ENCODE results near the gene ATP6AP1. TPM values are rescaled to one million over a fixed set of nuclear protein-coding genes. Genes with fewer than 3 reads are reported as not detected.

The ATP6AP1 gene
- total RNA-seq, 2 experiments from 2014 or later = 25.1 to 25.3 TPM

DNA sequence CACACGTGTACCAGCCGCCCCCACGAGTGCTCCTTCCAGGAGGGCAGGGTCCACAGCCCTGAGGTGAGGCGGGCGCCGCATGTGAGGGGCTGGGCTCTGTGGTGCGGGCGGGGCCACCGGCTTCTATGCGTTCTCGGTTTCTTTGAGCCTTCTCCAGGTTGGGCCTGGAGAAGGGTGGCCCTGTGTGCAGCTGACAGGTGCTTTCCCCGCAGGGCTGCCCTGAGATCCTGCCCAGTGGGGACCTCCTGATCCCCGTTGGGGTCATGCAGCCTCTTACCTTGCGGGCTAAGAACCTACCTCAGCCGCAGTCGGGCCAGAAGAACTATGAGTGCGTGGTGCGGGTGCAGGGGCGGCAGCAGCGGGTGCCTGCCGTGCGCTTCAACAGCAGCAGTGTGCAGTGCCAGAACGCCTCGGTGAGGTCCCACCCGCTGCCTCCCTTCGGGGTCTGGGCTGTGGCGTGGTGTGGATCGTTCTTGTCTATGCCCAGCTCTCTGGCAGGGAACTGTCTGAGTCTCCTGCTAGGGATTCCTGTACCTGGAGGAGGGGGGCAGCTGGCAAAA lies 36.4 kb downstream of the ATP6AP1 start:
- no peaks in the 10 kb centered on the region for H3K27me3 Mint-ChIP-seq
- H3K4me3 Mint-ChIP-seq = no peak overlapping the region
- no peak overlapping the region for H3K27ac Mint-ChIP-seq
- H3K36me3 Mint-ChIP-seq = no peaks in the 10 kb centered on the region
- no peaks in the 10 kb centered on the region for H3K4me1 Mint-ChIP-seq
- H3K9me3 Mint-ChIP-seq = no peaks in the 10 kb centered on the region
- DNase-seq = no peak

DNA sequence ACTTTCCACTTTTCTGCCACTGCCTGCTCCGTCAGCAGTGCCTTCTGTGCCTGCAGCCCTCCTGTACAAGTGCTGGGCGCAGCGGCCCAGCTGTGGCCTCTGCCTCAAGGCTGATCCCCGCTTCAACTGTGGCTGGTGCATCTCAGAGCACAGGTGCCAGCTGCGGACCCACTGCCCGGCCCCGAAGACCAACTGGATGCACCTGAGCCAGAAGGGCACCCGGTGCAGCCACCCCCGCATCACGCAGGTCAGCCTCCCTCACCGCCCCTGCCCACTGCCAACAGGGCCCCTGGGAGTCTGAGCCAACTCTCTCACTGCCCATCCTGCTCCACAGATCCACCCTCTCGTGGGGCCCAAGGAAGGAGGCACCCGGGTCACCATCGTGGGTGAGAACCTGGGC lies 37.1 kb downstream of the ATP6AP1 start:
- no peak overlapping the region for H3K4me3 Mint-ChIP-seq
- H3K27ac Mint-ChIP-seq = no peak overlapping the region
- no peaks in the 10 kb centered on the region for H3K4me1 Mint-ChIP-seq
- DNase-seq = no peak
- no peaks in the 10 kb centered on the region for H3K27me3 Mint-ChIP-seq
- no peaks in the 10 kb centered on the region for H3K9me3 Mint-ChIP-seq
- no peaks in the 10 kb centered on the region for H3K36me3 Mint-ChIP-seq

DNA sequence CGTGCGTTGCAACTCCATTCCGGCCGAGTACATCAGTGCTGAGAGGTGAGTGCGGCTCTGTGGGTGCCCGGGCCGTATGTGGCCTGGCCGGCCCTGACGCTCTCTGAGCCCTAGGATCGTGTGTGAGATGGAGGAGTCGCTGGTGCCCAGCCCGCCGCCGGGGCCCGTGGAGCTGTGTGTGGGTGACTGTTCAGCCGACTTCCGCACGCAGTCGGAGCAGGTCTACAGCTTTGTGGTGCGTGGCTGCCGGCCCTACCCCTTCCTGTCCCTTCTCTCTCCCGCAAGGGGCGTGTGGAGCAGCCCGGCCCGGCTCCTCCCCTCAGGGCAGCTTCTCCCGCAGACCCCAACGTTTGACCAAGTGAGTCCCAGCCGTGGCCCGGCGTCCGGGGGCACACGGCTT lies 37.6 kb downstream of the ATP6AP1 start:
- no peak for DNase-seq
- H3K27me3 Mint-ChIP-seq = no peaks in the 10 kb centered on the region
- no peak overlapping the region for H3K4me3 Mint-ChIP-seq
- no peak overlapping the region for H3K27ac Mint-ChIP-seq
- H3K9me3 Mint-ChIP-seq = no peaks in the 10 kb centered on the region
- H3K4me1 Mint-ChIP-seq = no peaks in the 10 kb centered on the region
- no peaks in the 10 kb centered on the region for H3K36me3 Mint-ChIP-seq

DNA sequence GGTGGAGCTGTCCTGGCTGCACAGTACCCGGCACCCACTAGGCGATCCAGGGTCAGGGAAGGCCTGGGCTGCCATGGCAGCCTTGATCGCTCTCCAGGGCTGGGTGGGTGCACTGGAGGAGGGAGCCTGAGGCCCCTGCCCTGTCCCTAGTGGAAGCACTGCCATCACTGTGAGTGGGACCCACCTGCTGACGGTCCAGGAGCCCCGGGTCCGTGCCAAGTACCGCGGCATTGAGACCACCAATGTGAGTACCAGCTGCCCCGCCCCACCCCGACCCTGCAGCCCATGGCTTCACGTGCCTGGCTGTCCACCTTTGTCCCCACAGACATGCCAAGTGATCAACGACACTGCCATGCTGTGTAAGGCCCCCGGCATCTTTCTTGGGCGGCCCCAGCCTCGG lies 38.4 kb downstream of the ATP6AP1 start:
- H3K27me3 Mint-ChIP-seq = no peaks in the 10 kb centered on the region
- DNase-seq = no peak
- no peaks in the 10 kb centered on the region for H3K36me3 Mint-ChIP-seq
- H3K9me3 Mint-ChIP-seq = no peaks in the 10 kb centered on the region
- H3K4me3 Mint-ChIP-seq = no peak overlapping the region
- no peaks in the 10 kb centered on the region for H3K4me1 Mint-ChIP-seq
- H3K27ac Mint-ChIP-seq = no peak overlapping the region

DNA sequence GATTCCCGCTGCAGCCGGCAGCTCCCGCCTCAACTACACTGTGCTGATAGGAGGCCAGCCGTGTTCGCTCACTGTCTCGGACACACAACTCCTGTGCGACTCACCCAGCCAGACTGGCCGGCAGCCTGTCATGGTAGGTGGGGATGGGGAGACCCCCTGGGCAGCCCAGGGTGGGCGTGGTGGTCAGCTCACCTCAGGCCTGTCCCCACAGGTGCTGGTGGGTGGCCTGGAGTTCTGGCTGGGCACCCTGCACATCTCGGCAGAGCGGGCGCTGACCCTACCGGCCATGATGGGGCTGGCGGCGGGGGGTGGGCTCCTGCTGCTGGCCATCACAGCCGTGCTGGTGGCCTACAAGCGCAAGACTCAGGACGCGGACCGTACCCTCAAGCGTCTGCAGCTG lies 39.1 kb downstream of the ATP6AP1 start:
- Mint-ChIP-seq H3K4me1 (no peaks in the 10 kb centered on the region), H3K9me3 (no peaks in the 10 kb centered on the region), H3K27ac (no peak overlapping the region), H3K27me3 (no peaks in the 10 kb centered on the region), H3K4me3 (no peak overlapping the region), H3K36me3 (no peaks in the 10 kb centered on the region)
- DNase-seq = no peak

DNA sequence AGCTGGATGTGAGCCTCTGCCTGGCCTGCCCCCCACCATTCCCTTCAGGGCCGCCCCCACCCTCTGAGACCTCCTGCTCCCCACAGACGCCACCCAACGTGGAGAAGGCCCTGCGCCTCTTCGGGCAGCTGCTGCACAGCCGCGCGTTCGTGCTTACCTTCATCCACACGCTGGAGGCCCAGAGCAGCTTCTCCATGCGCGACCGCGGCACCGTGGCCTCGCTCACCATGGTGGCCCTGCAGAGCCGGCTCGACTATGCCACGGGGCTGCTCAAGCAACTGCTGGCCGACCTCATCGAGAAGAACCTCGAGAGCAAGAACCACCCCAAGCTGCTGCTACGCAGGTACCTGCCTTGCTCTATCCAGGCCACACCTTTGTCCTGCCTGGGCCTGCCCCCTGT lies 39.7 kb downstream of the ATP6AP1 start:
- DNase-seq = no peak
- Mint-ChIP-seq H3K27ac (no peak overlapping the region), H3K4me1 (no peaks in the 10 kb centered on the region), H3K4me3 (no peak overlapping the region), H3K36me3 (no peaks in the 10 kb centered on the region), H3K9me3 (no peaks in the 10 kb centered on the region), H3K27me3 (no peaks in the 10 kb centered on the region)

DNA sequence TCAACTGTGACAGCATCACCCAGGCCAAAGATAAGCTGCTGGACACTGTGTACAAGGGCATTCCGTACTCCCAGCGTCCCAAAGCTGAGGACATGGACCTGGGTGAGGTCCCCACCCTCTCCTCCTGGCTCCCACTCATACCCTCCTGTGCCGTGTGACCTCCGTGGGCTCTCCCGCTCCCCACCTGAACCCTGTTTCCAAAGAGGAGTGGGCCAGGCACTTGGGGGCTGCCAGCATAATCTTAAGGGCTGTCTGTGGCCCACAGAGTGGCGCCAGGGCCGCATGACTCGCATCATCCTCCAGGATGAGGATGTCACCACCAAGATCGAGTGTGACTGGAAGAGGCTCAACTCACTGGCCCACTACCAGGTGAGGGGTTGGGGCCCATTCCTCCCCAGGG lies 40.6 kb downstream of the ATP6AP1 start:
- Mint-ChIP-seq H3K27ac (no peak overlapping the region), H3K36me3 (no peaks in the 10 kb centered on the region), H3K27me3 (no peaks in the 10 kb centered on the region), H3K4me1 (no peaks in the 10 kb centered on the region), H3K9me3 (no peaks in the 10 kb centered on the region), H3K4me3 (no peak overlapping the region)
- DNase-seq = no peak

DNA sequence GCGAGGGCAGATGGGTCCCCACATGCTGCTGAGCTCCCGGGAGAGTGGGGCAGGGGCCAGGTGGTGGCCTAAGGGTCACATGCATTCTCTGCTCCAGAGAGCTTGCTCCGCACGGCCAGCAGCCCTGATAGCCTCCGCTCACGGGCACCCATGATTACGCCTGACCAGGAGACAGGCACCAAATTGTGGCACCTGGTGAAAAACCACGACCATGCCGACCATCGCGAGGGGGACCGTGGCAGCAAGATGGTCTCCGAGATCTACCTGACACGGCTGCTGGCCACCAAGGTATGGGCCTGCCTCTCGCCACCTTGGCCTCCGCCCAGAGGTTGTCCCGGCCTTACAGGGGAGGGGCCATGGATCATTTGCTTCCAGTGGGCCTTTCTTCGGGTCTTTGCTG lies 41.4 kb downstream of the ATP6AP1 start:
- Mint-ChIP-seq H3K27me3 (no peaks in the 10 kb centered on the region), H3K4me3 (no peak overlapping the region), H3K27ac (no peak overlapping the region), H3K4me1 (no peaks in the 10 kb centered on the region), H3K36me3 (no peaks in the 10 kb centered on the region), H3K9me3 (no peaks in the 10 kb centered on the region)
- no peak for DNase-seq

DNA sequence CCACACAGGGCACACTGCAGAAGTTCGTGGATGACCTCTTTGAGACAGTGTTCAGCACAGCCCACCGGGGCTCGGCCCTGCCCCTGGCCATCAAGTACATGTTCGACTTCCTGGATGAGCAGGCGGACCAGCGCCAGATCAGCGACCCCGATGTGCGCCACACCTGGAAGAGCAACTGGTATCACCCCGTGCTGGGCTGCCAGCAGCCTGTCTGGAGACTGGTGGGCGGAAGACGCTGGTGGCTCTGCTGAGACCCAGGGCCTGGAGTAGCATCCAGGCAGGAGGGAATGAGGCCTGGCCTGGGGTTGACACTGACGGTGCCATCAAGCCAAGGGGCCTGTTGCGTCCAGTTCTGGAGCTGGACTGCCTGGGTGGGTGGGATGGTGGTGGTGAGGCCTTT lies 42.0 kb downstream of the ATP6AP1 start:
- H3K4me3 Mint-ChIP-seq = no peak overlapping the region
- no peaks in the 10 kb centered on the region for H3K4me1 Mint-ChIP-seq
- H3K36me3 Mint-ChIP-seq = peaks cover under 1% of the 10 kb centered on the region
- DNase-seq = no peak
- H3K9me3 Mint-ChIP-seq = no peaks in the 10 kb centered on the region
- no peak overlapping the region for H3K27ac Mint-ChIP-seq
- H3K27me3 Mint-ChIP-seq = no peaks in the 10 kb centered on the region

DNA sequence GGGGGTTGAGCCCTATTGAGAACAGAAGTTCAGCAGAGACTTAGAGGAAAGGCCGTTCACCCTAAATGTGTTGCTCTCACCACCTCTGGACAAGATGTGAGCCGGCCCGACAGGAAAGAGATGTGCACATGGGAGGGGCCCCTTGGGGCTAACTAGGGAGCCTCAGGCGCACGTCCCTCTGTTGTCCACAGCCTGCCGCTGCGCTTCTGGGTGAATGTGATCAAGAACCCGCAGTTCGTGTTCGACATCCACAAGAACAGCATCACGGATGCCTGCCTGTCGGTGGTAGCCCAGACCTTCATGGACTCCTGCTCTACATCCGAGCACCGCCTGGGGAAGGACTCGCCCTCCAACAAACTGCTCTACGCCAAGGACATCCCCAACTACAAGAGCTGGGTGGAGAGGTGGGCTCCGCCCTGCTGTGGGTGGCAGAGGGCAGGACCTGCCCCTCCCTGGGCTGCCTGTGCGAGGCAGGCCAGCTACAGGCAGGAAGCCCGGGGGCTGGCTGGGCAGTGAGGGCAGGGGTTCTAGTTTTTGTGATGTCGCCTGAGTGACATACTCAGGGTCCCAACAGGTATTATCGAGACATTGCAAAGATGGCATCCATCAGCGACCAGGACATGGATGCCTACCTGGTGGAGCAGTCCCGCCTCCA lies 42.6 kb downstream of the ATP6AP1 start:
- H3K27ac Mint-ChIP-seq = no peak overlapping the region
- H3K36me3 Mint-ChIP-seq = peaks cover 2% of the 10 kb centered on the region
- no peaks in the 10 kb centered on the region for H3K9me3 Mint-ChIP-seq
- H3K27me3 Mint-ChIP-seq = no peaks in the 10 kb centered on the region
- DNase-seq = no peak
- no peak overlapping the region for H3K4me3 Mint-ChIP-seq
- H3K4me1 Mint-ChIP-seq = peaks cover 3% of the 10 kb centered on the region

DNA sequence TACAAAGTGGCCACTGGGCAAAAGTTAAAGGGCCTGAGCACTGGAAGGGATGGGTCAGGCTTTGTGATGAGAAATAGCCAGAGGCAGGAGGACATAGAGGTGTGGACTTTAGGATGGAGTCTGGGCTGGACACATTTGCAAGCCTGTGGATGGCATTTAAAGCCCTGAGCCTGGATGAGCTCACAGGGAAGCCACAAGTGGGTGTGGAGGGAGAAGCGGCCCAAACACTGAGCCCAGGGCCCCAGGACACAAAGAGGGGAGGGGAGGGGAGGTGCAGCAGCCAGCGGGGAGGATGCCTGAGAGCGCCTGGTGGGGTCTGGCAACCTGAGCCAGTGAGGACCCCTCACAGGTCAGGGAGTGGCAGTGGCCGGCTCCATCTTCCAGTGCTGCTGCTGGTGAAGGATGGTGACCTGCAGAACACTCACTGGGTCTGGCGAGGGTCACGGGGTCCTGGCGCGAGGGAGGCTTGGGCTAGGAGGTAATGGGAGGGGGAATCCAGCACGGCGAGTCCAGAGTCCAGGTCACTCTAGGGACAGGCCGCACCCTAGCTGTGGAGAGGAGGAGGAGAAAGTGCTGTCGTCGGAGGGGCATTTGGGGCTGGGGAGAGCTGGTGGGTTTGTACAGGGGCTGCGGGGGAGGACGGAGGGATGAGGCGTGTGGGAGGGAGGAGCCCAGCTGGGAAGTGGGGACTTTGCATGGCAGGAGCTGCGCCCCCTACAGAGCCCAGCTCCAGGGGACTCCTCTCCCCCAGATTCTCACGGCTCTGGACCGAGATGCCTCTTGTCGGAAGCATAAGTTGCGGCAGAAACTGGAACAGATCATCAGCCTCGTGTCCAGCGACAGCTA lies 43.6 kb downstream of the ATP6AP1 start:
- Mint-ChIP-seq H3K27ac (peak overlapping the region; percentile 62), H3K27me3 (no peaks in the 10 kb centered on the region), H3K4me1 (peaks cover 3% of the 10 kb centered on the region), H3K9me3 (no peaks in the 10 kb centered on the region), H3K36me3 (peaks cover 2% of the 10 kb centered on the region), H3K4me3 (no peak overlapping the region)
- no peak for DNase-seq

DNA sequence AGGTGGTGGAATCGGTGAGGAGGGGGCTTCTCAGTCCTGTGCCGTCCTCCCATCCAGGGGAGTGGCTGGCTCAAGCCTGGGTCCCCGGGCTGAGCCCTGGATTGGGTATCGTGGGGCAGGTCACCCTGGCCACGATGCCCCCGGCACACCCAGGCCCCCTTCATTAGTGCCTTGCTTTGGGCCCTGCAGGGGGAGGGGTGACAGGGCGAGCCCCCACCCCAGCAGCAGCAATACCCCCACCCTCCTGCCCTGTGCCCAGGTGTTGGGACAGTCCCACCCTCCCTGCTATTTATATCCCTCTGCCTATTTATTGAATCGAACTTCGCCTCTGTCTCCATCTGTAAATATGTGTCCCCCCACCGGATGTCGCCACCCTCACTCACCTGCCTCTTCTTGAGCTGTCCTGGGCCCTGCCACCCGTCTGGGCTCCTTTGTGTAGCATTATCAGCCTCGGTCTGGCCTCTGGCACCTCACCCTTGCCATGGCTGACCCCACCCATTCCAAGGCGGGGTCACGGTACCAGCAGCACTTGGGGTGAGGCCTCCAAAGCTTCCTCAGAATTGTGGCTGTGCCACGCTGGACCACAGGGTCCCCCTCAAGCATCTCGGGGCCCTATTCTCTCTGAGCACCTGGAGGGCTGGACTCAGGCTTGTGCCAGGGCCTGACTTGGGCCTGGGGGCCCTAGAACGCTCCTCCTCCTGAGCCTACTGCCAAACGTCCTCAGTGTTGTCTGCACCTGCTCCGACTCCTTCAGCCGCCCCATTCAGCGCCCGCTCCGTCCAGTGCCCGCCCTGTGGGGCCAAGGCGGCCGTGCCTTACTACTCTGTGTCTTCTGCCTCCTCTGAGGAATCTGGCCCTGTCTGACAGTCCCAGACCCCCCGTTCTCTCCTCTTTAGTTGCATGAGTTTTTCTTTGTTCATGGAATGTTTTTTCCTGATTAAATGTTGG lies 44.5 kb downstream of the ATP6AP1 start:
- no peak for DNase-seq
- Mint-ChIP-seq H3K9me3 (no peaks in the 10 kb centered on the region), H3K4me3 (no peak overlapping the region), H3K27ac (no peak overlapping the region), H3K36me3 (peaks cover 4% of the 10 kb centered on the region), H3K4me1 (peaks cover 11% of the 10 kb centered on the region), H3K27me3 (no peaks in the 10 kb centered on the region)

DNA sequence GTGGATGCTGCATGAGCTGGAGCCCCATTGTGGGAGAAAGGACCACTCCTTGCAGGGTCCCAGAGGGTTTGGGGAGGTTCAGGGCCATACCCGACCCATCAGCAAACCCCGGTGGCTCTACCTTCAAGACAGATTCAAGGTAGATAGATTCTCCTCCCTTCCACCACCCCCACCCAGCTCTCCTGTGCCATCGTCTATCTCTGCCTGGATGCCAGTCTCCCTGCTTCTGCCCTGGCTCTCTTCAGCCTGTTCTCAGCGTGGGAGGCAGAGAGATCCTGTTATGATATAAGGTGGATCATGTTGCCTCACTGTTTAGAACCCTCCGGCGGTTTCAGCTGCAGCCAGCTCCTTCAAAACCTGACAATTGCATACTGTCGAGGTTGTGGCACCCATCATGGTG lies 45.2 kb downstream of the ATP6AP1 start:
- Mint-ChIP-seq H3K4me1 (peaks cover 11% of the 10 kb centered on the region), H3K9me3 (no peaks in the 10 kb centered on the region), H3K27ac (no peak overlapping the region), H3K36me3 (peaks cover 6% of the 10 kb centered on the region), H3K27me3 (no peaks in the 10 kb centered on the region), H3K4me3 (no peak overlapping the region)
- DNase-seq = no peak

DNA sequence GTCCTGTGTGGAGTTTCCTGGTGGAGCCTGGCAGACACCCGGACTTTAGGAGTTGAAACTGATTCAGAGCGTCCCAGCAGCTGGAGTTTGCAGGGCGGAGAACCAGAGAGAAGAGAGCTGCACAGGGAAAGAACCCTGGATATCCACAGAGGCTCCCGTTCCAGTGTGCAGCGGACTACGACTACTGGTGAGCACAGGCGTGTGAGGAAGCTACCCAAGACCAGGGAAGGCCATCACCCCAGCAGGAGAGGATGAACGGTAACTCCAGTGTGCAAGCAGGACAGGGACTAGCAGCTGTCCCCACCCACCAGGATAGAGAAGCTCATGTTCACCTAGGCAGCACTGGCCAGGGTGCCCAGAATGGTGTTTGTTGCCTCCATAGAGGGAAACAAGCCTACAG lies 48.3 kb downstream of the ATP6AP1 start:
- Mint-ChIP-seq H3K9me3 (no peaks in the 10 kb centered on the region), H3K27me3 (no peaks in the 10 kb centered on the region), H3K4me1 (peaks cover 13% of the 10 kb centered on the region), H3K27ac (no peak overlapping the region), H3K36me3 (peaks cover 6% of the 10 kb centered on the region), H3K4me3 (no peak overlapping the region)
- no peak for DNase-seq

Measured in activated naive CD8-positive, alpha-beta T cell treated with anti-CD3 and anti-CD28 coated beads for 36 hours (primary cell).